C4-2B (cell line): ENCODE data around the gene FOXL1.

Source experiments
- H3K27ac ChIP-seq: fragments of 450-650 bp; 2 replicates; pipeline ENCODE4 v1.5.1; 2017
- CTCF ChIP-seq: fragments of 450-650 bp; conservative IDR thresholded peaks from 2 replicates; pipeline ENCODE4 v1.5.1; 2017; ENCODE audit warnings: mild to moderate bottlenecking
- ZFX ChIP-seq: fragments of 450-650 bp; IDR thresholded peaks from 2 replicates; pipeline ENCODE4 v1.6.1; 2017

Gene FOXL1

GRCh38 chr16:86605950-86606349, 27.6 kb downstream of the FOXL1 start:
- H3K27ac ChIP-seq, result no peak overlapping the region
- TF ChIP-seq CTCF (no peak), ZFX (no peak)

- H3K27ac ChIP-seq, result no peak overlapping the region
- TF ChIP-seq CTCF, result no peak
- TF ChIP-seq ZFX, result no peak
Observed at GRCh38 chr16:86608301-86608747, 30.0 kb downstream of the FOXL1 start.

- H3K27ac ChIP-seq, result no peak overlapping the region
- TF ChIP-seq CTCF (no peak), ZFX (no peak)
Observed at GRCh38 chr16:86609115-86609514, 30.8 kb downstream of the FOXL1 start.

GRCh38 chr16:86609661-86610060, 31.3 kb downstream of the FOXL1 start:
- TF ChIP-seq CTCF (no peak), ZFX (no peak)

GRCh38 chr16:86610779-86611524, 32.6 kb downstream of the FOXL1 start:
- H3K27ac ChIP-seq, result no peak overlapping the region
- no peak for TF ChIP-seq ZFX
- no peak for TF ChIP-seq CTCF

More at GRCh38 chr16:86609661-86610060, 31.3 kb downstream of the FOXL1 start:
- no peak overlapping the region for H3K27ac ChIP-seq

GRCh38 chr16:86611525-86611855, 33.1 kb downstream of the FOXL1 start:
- TF ChIP-seq CTCF (no peak), ZFX (no peak)
- no peak overlapping the region for H3K27ac ChIP-seq

- no peak overlapping the region for H3K27ac ChIP-seq
- TF ChIP-seq ZFX (no peak), CTCF (no peak)
Observed at GRCh38 chr16:86611941-86612340, 33.6 kb downstream of the FOXL1 start.
